Activated CD8-positive, alpha-beta memory T cell treated with anti-CD3 and anti-CD28 coated beads, Interleukin-2, amount 50 U/mL, for 24 hours (primary cell): Measurements from ENCODE around the gene XRCC4.
"Not testable (repeated sequence)": the region's sequence is repeated elsewhere in the genome, so short reads cannot be mapped to it uniquely, and the experiment has no call there.

Experiments
- DNase-seq: peaks from one replicate; pipeline ENCODE4 v3.0.0-alpha.2; 2020; ENCODE audit errors: extremely low read depth

The XRCC4 gene

GRCh38 chr5:83177803-83178202, 100.5 kb downstream of the XRCC4 start:
- DNase-seq: no peak

GRCh38 chr5:83179966-83180365, 102.6 kb downstream of the XRCC4 start:
- no peak for DNase-seq

GRCh38 chr5:83184534-83184933, 107.2 kb downstream of the XRCC4 start:
- DNase-seq: no peak

- no peak for DNase-seq
Observed at GRCh38 chr5:83192947-83193346, 115.6 kb downstream of the XRCC4 start.

GRCh38 chr5:83197326-83197967, 120.1 kb downstream of the XRCC4 start:
- no peak for DNase-seq

GRCh38 chr5:83199126-83199525, 121.8 kb downstream of the XRCC4 start:
- DNase-seq: no peak

GRCh38 chr5:83204651-83205050, 127.3 kb downstream of the XRCC4 start:
- DNase-seq: no peak

- no peak for DNase-seq
Observed at GRCh38 chr5:83209963-83210362, 132.6 kb downstream of the XRCC4 start.

GRCh38 chr5:83219077-83219476, 141.7 kb downstream of the XRCC4 start:
- DNase-seq: no peak

- DNase-seq: no peak
Observed at GRCh38 chr5:83219495-83219894, 142.1 kb downstream of the XRCC4 start.

GRCh38 chr5:83220331-83220730, 143.0 kb downstream of the XRCC4 start:
- no peak for DNase-seq

GRCh38 chr5:83222906-83223305, 145.6 kb downstream of the XRCC4 start:
- DNase-seq: no peak

GRCh38 chr5:83227611-83228010, 150.3 kb downstream of the XRCC4 start:
- no peak for DNase-seq

GRCh38 chr5:83230511-83230910, 153.2 kb downstream of the XRCC4 start:
- no peak for DNase-seq

- DNase-seq: no peak
Observed at GRCh38 chr5:83244516-83244915, 167.2 kb downstream of the XRCC4 start.

- DNase-seq: no peak
Observed at GRCh38 chr5:83245037-83245436, 167.7 kb downstream of the XRCC4 start.

GRCh38 chr5:83246071-83246470, 168.7 kb downstream of the XRCC4 start:
- DNase-seq: no peak

GRCh38 chr5:83249156-83249555, 171.8 kb downstream of the XRCC4 start:
- DNase-seq: no peak

GRCh38 chr5:83251849-83252248, 174.5 kb downstream of the XRCC4 start:
- no peak for DNase-seq

- DNase-seq: no peak
Observed at GRCh38 chr5:83253720-83254119, 176.4 kb downstream of the XRCC4 start.

GRCh38 chr5:83255268-83255667, 177.9 kb downstream of the XRCC4 start:
- DNase-seq: no peak

GRCh38 chr5:83256091-83256780, 178.9 kb downstream of the XRCC4 start:
- DNase-seq: no peak

GRCh38 chr5:83257684-83258083, 180.3 kb downstream of the XRCC4 start:
- DNase-seq: not testable (repeated sequence)

- DNase-seq: no peak
Observed at GRCh38 chr5:83265318-83265717, 188.0 kb downstream of the XRCC4 start.
